ENCODE data around the gene CFAP74. TPM values are rescaled to one million over a fixed set of nuclear protein-coding genes. Genes with fewer than 3 reads are reported as not detected.

CFAP74 gene
- total and polyA plus RNA-seq, 9 of the 15 experiments (the other 6 are each of a cell fraction or from before 2014, with no cell fraction given), result 0.03 to 0.15 (median 0.05) TPM; not detected in 6

GRCh38 chr1:1941868-1942752 is 61.5 kb downstream of the CFAP74 start:
- peaks cover 50 to 95% of the 10 kb centered on the region in 2 experiments for H3K27me3 ChIP-seq (ENCODE audit: control insufficient read depth in 2 of 2, insufficient read depth in 2 of 2, low read length in 2 of 2)
- H3K4me3 ChIP-seq, result no peak overlapping the region
- ChIA-PET POLR2A (interaction anchor here (0.6 to 1.0 kb wide), 3 partner anchors 21 to 79 kb away, joined by 3 read pairs; no protein-coding TSS in a partner anchor), CTCF (ENCODE audit: low intra/inter-chr PET ratio) (no interaction called here)
- H3K4me2 ChIP-seq (ENCODE audit: insufficient read depth, low read length), result no peak overlapping the region
- DNase-seq (ENCODE audit: extremely low read depth in 1 of 4, low spot score in 3 of 4) (no peak), FAIRE-seq (no peak), ATAC-seq (no peak)
- in situ Hi-C loops (cut with MboI), result no loop called here
- no peaks in the 10 kb centered on the region for H3K9me1 ChIP-seq (ENCODE audit: control insufficient read depth, insufficient read depth, low read length)
- peaks cover 14% of the 10 kb centered on the region for H4K20me1 ChIP-seq (replicated peaks; ENCODE audit: control insufficient read depth, insufficient read depth, low read length)
- H3K79me2 ChIP-seq (ENCODE audit: control insufficient read depth, insufficient read depth, low read length), result no peaks in the 10 kb centered on the region
- intact Hi-C loops (cut with micrococcal nuclease), result no loop called here
- no peaks in the 10 kb centered on the region for H3K36me3 ChIP-seq (ENCODE audit: control insufficient read depth, insufficient read depth, low read length)
- H3K9me3 ChIP-seq (replicated peaks; ENCODE audit: control insufficient read depth, insufficient read depth, low read depth, low read length), result no peaks in the 10 kb centered on the region
- no peak overlapping the region for H2AFZ ChIP-seq (ENCODE audit: low read depth, low read length)
- H3K4me1 ChIP-seq (replicated peaks in 1 of 2; ENCODE audit: control insufficient read depth in 2 of 2, insufficient read depth in 2 of 2, low read length in 2 of 2), result peaks cover 0 to 44% of the 10 kb centered on the region in 2 experiments; a peak in 2 of 5 replicates
- TF ChIP-seq SIRT6 (IDR thresholded peaks at IDR 0.05; ENCODE audit: low read depth, low read length) (no peak), ZNF282 (CRISPR knock-in tag; IDR thresholded peaks at IDR 0.05) (no peak), RFX5 (IDR thresholded peaks at IDR 0.05; ENCODE audit: low read depth, low read length) (no peak), POLR2AphosphoS5 (IDR thresholded peaks at IDR 0.05; ENCODE audit: control insufficient read depth, insufficient read depth, low read depth, low read length) (no peak), MED1 (CRISPR knock-in tag; IDR thresholded peaks at IDR 0.05; ENCODE audit: borderline replicate concordance) (no peak), MEIS2 (IDR thresholded peaks at IDR 0.05; ENCODE audit: partially characterized antibody) (no peak), ZNF239 (CRISPR knock-in tag; IDR thresholded peaks at IDR 0.05) (no peak), RBM39 (optimal IDR thresholded peaks at IDR 0.05; ENCODE audit: low read depth, low read length) (no peak), SPI1 (IDR thresholded peaks at IDR 0.05; ENCODE audit: borderline replicate concordance, low read depth, low read length) (no peak), ZNF76 (CRISPR knock-in tag; IDR thresholded peaks at IDR 0.05; ENCODE audit: borderline replicate concordance) (no peak), ZNF384 (IDR thresholded peaks at IDR 0.05; ENCODE audit: low read depth, low read length) (no peak), ZNF766 (CRISPR knock-in tag; conservative IDR thresholded peaks at IDR 0.05) (no peak), ZBTB26 (CRISPR knock-in tag; IDR thresholded peaks at IDR 0.05) (no peak), ZNF518B (CRISPR knock-in tag; IDR thresholded peaks at IDR 0.05) (no peak), EZH2 (IDR thresholded peaks at IDR 0.05; ENCODE audit: borderline replicate concordance, low read depth, low read length) (no peak), ZNF79 (CRISPR knock-in tag; IDR thresholded peaks at IDR 0.05; ENCODE audit: low read depth) (no peak)
- no peak overlapping the region for H3K27ac ChIP-seq (ENCODE audit: extremely low read depth, low read depth, low read length)
- 10% methylated on average over 39 of the region's 39 CpGs for WGBS (ENCODE audit: insufficient coverage, low coverage, missing lambda C conversion rate)
- H3K9ac ChIP-seq (ENCODE audit: insufficient read depth in 1 of 2, low read depth in 2 of 2, low read length in 2 of 2), result no peak overlapping the region
- BruUV-seq (replicated peaks), result no TSS peak
